Measurements from ENCODE around the gene NUP210.

The NUP210 gene

DNA sequence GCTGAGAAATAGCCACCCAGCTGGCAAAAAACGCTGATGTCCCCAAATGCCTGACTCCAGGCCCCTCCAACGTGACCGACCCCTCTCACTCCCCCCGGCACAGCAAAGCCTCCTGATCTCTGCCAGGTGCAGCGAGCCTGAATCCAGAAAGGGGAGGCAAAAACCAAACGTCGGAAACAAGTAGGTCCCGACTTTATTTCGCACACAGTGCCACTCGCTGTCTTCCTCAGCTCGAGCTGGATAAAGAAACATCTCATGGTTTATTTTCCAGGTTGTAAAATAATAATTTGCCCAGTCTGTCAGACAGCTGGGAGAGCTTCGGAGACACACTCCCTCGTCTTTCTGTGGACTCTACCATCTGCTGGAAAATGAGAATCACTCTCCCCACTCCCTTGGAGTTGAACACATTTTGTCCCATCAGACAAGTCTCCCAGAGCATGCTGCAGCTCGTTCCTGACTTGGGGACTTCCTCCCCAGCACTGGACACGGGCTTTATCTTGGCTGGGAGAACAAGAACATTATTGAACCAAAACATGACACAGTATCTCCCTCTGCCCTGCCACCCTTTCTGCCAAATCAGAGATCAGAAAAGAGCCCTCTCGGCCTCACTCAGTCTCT, 142.8 kb downstream of the NUP210 start:
- no peak for DNase-seq (ENCODE audit: low read depth in 2 of 3, low spot score in 1 of 3)

GRCh38 chr3:13276438-13277195, 143.5 kb downstream of the NUP210 start:
- no peak for DNase-seq (ENCODE audit: low read depth in 2 of 3, low spot score in 1 of 3)

GRCh38 chr3:13275376-13276005, 144.6 kb downstream of the NUP210 start:
- no peak for DNase-seq (ENCODE audit: low read depth in 2 of 3, low spot score in 1 of 3)

- no peak for DNase-seq (ENCODE audit: low read depth in 2 of 3, low spot score in 1 of 3)
Observed at GRCh38 chr3:13274551-13275332, 145.4 kb downstream of the NUP210 start.

GRCh38 chr3:13274125-13274524, 146.0 kb downstream of the NUP210 start:
- DNase-seq (ENCODE audit: low read depth in 2 of 3, low spot score in 1 of 3): no peak

DNA sequence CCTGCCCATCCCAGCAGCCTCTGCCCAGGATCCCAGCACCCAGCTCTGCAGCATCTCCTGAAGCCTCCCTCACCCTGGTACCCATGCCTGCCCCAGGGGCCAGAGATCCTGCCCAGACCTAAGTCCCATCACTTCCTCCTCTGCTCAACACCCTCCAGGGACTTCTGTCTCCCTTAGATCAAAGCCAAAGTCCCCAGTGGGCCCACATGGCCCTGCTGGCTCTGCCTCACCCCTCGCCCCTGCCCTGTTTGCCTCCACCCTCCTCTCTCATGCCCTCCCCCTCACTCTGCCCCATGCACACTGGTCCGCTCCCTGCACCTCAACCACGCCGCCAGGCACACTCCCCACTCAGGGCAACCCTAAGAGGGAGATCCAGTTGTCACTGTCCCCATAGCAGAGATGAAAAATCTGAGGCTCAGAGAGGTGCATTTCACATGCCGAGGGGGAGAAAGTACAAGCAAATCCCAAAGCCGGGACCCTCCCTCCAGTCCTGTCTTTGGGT, 146.5 kb downstream of the NUP210 start:
- no peak for DNase-seq (ENCODE audit: low read depth in 2 of 3, low spot score in 1 of 3)

DNA sequence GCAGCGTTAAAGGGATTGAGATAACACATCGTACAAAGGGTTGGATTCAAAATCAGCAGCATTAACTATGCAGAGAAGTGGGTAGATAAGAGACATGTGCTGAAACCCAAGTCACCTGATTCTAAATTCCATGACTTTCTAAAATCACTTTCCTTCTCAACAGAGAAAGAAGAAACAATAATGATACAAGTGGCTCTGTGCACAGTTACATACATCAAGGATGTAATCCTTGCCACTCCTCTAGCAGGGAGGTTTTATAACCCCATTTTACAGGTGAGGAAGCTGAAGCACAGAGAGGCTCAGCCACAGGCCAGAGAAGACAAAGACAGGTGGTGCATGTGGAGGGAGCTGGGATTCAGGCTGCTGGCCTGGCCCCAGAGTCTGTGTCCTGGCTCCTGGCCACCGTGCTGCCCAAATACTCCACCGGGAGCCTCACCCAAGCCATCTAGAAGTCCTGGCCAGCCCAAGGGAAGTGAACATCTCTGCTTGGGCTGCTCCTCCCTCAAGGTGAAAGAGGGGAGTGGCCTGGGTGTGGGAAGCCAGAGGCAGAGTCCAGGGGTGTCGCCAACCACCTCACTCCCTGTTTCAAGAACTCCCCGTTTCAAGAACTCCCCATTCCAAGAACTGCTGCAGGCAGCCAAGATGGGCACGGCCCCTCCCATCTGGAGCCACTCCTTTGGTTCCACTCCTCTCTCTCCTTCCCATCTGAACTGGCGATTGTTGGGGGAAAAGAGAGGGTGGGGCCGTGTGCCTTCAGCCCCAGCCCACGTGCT, 147.1 kb downstream of the NUP210 start:
- no peak for DNase-seq (ENCODE audit: low read depth in 2 of 3, low spot score in 1 of 3)

DNA sequence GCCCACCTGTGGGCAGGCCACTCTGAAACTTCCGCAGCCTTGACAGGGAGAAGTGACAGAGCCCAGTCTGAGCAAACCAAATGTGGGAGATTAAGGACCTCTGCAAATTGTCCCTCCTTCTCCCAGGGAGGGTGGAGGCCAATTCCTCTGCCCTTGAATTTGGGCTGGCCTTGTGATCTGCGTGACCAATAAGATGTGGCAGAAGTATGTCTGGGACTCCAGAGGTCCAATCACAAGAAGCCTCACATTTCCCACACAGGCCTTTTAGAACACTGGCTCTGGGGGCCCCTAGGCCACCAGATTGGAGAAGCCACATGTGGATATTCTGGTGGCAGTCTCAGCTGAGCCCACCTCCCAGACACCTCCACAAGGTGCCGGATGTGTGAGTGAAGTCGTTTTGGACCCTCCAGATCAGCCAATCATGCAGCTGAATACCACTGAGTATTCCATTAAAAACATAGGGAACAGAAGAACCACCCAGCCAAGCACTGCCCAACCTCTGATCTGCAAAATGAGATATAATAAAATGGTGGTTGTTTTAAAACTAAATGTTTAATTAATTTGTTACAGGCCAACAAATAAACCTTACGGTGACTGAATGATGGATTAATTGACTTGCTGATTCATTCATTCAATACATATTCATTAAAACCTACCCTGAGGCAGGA, 150.3 kb downstream of the NUP210 start:
- DNase-seq (ENCODE audit: low read depth in 2 of 3, low spot score in 1 of 3): no peak

GRCh38 chr3:13268961-13269441, 151.1 kb downstream of the NUP210 start:
- DNase-seq (ENCODE audit: low read depth in 2 of 3, low spot score in 1 of 3): no peak

- DNase-seq (ENCODE audit: low read depth in 2 of 3, low spot score in 1 of 3): no peak
Observed at GRCh38 chr3:13268120-13268519, 152.0 kb downstream of the NUP210 start.

- no peak for DNase-seq (ENCODE audit: low read depth in 2 of 3, low spot score in 1 of 3)
Observed at GRCh38 chr3:13266651-13267362, 153.3 kb downstream of the NUP210 start.
